HG02840 (cell line): Measurements from ENCODE around the gene AXIN1.
A peak's percentile ranks its signal among the peaks of the same experiment; 100 is the strongest.
"Not testable (repeated sequence)": the region's sequence is repeated elsewhere in the genome, so short reads cannot be mapped to it uniquely, and the experiment has no call there.

ENCODE experiments used
- ATAC-seq: cut with Tn5 transposase; IDR thresholded peaks from one replicate; pipeline ENCODE4 v1.9.1; 2021; ENCODE audit warnings: mild to moderate bottlenecking, moderate library complexity, moderate number of reproducible peaks; ENCODE audit not compliant: unreplicated experiment, low FRiP score

The AXIN1 gene

DNA sequence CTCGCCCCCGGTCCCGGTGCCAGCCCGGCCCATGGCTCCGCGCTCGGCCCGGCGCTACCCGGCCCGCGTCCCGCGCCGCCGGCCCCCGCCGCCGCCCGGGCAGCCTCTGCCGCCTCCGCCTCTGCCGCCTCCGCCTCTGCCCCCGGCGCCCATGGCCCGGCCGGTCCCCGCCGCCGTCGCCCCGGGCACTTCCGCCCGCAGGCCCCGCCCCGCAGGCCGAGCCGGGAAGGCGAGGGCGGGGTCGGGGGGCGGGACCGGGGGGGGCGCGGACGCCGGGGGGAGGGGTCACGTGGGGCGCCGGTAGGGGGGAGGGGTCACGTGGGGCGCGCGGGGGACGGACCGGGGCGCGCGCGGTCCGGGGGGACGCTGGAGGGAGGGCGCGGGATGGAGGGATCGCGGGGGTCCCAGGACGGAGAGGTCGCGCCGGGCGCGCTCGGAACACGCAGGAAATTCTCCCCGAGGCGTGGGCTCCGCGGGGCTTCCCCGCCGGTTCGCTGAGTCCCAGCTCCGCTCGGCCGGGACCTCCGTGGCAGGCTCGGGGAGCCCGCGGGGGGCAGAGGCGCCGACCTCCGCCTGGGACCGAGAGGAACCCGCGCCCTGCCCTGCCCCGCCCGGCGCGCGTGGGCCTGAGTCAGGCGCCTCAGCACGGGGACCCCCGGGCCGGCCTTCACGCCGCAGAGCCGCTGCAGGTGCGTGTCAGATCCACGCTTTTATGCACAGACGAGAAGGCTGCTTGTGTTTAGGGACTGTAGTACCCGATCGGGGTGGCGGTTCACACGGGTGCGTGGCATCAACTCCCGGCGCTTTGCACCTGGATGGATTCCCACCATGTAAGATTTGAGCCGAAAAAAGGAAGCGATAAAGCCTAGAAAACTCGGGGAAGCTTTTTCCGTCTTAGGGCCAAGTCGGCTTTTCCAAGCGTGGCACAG is 29.5 kb upstream of the AXIN1 start, which contains the start of gene PGAP6:
PGAP6 (minus strand) TSS at position 190 of the 929 bp plus-strand sequence; CDS start at position 33, 157 bp downstream.
- ATAC-seq = peak; percentile 52

DNA sequence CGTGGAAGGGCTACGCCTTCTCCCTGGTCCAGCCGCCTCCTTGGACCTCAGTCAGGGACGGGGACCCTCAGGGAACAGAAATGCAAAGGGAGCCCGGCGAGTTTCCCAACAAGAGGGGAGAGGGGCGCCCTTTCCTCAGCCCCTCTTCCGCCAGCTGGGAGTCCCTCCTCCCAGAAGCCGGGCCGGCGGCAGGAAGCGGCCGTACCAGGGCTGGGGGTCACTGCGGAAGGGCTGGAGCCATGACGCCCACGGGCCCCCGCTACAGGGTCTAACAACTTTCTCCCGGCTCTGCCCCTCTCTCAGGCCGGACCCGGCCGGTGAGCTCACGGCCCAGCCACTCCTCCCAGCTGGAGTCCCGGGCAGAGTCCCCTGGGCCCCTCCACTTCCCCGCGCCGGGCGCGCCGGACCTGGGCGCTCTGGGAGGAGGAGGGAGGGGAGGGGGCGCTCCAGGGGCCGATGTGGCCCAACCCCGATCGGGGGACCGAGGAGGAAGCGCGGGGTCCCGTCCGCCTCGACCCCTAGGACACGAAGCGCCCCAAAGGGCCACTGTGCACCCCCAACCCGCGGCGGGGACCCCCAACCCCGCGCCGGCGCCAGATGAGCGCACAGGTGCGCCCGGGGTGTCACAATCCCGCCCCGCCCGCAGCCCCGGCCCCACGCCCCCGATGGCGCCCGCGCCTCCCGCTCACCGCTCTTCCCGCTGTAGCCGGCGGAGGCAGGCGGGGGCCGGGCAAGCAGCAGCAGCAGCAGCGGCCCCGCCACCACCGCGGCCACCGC is 28.7 kb upstream of the AXIN1 start:
- ATAC-seq = peak; percentile 25

- no peak for ATAC-seq
Observed at GRCh38 chr16:380762-381011, 28.2 kb upstream of the AXIN1 start.

- ATAC-seq = no peak
Observed at GRCh38 chr16:379961-380761, 27.6 kb upstream of the AXIN1 start.

GRCh38 chr16:379183-379960 is 26.8 kb upstream of the AXIN1 start:
- no peak for ATAC-seq

- no peak for ATAC-seq
Observed at GRCh38 chr16:378821-379182, 26.3 kb upstream of the AXIN1 start.

GRCh38 chr16:378113-378820 is 25.7 kb upstream of the AXIN1 start:
- ATAC-seq = not testable (repeated sequence)

DNA sequence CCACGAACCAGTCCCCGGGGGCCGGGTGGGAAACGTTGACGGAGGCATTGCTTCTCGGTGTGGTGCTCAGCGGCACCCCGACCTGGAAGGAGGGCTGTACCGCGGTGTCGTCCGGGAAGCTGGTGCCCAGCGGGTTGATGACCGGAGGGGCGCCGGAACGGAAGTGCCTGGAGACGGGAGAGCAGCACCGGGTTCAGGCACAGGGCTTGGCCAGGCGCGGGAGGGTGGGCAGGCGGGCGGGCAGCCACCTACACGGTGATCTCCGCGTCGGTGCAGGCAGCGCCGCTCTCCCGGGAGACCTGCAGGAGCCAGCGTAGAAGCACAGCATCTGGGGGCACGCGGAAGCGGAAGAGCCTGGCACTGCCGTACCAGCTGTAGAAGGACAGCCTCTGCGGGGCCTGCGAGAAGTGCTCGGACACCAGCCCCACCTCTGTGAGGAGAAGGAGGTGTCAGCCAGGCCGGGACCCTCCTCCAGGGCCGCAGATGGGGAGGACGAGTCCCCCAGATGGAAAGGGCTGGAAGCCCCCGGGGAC is 25.0 kb upstream of the AXIN1 start:
- no peak for ATAC-seq

- no peak for ATAC-seq
Observed at GRCh38 chr16:376817-377418, 24.4 kb upstream of the AXIN1 start.

DNA sequence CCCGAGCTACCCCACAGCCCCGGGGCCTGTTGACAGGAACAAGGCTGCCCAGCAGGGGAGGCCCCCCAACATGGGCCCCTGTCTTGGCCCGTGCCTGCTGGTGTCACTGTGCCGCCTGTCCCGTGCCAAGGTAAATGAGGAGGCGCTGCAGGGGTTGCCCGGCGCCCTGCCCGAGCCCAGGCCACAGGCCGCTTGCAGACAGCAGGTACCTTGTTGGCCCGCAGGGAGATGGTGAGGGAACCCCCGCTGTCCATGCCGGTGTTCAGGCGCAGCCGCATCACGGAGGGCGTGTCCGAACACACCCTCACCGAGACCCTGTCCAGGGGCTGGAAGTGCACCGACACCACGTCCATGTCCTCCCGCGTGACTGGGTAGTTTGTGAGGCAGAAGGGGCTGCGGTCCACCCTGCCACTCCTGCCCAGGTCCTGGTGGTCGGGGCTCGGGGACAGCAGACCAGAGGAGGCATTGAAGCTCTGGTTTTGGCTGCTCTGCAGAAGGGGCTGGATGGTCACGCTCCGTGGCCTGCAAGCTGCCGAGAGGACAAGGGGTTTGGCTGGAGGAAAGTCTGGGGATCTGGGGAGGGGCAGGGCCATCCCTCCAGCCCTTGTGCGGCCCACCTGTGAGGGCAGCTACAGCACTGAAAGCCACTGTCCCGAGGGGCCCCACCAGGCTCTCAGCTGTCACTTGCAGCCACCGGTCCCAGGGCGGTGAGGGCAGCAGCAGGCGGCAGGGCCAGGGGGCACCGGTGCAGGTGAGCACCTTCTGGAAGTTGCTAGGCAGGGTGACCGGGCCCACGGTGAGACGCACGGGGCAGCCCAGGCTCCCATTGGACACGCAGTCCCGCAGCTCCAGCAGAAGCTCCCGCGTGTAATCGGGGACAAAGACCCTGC is 23.6 kb upstream of the AXIN1 start:
- ATAC-seq = no peak

DNA sequence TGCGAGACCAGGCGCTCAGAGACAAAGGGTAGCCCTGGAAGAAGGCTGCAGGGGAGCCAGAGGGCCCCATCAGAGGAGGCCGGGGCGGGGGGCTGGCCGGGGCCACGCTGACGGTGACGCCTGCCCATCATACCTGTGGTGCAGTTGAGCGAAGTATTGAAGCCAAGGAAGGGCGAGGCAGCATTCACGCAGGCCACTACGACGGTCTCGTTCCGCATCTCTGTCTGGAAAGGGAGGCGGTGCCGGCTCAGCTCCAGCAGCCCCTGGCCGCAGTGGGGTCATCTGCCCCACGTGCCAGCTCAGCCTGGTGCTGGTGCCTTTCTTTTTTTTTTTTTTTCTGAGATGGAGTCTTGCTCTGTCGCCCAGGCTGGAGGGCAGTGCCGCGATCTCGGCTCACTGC is 22.7 kb upstream of the AXIN1 start:
- no peak for ATAC-seq

GRCh38 chr16:374616-374926 is 22.0 kb upstream of the AXIN1 start:
- no peak for ATAC-seq

DNA sequence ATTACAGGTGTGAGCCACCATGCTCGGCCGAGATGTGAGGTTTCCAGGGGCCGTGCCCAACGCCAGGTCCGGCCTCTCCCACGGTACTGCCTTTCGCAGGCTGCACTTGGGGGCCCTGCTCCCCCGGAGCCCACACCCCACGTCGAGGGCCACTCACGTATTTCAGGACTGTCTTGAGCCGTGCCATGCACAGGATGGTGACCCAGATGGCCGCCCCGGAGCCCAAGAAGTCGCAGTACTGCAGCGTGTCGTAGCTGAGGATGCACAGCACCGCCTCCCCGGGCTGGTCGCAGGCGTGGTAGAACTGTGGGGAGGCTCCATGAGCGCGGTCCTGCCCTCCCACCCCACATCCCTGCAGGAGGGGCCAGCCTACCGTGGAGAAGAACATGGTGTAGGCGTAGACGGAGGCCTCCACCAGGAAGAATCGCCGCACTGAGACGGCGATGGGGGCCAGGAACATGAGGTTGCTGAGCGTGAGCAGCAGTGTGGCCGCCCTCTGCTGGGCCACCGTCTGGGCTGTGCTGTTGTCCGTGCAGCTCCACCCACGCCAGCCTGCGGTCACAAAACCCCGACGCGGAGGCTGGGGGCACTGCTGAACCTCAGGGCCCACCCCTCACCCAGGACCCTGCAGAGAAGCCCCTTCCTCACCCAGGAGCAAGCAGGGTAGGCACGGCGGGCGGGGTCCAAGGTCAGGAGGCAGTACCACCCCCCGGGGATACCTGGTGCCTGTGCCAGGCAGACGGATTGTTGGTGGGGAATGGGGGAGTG is 21.5 kb upstream of the AXIN1 start:
- no peak for ATAC-seq

- ATAC-seq = no peak
Observed at GRCh38 chr16:373020-373598, 20.6 kb upstream of the AXIN1 start.

DNA sequence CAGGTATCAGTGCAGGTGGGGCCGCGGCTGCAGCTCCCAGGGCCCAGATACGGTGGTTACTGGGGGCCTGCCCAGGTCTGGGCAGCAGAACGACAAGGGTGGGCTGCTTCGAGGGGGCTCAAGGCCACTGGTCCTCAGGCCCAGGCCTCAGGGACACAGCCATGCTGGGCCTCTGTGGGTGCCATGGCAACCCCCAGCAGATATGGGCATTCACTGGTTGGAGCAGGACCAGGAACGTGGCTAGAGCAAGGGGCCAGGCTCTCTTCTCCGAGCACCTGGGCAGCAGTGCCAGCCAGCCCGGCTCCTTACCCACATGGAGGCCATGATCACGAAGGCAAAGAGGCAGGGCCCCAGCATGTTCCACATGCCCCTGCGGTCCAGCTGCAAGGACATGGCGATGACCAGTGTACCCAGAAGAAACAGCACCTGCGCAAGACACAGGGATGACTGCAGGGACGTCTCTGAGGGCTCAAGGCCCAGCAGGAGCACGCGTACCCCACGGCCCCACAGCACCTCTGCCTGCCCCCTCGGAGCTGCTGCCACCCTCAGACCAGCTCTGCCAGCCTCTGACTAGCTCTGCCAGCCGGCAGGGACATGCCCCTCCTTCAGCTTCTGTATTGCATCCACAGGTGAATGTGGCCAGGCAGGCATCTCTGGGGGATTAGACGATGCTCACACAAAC is 19.9 kb upstream of the AXIN1 start:
- no peak for ATAC-seq

DNA sequence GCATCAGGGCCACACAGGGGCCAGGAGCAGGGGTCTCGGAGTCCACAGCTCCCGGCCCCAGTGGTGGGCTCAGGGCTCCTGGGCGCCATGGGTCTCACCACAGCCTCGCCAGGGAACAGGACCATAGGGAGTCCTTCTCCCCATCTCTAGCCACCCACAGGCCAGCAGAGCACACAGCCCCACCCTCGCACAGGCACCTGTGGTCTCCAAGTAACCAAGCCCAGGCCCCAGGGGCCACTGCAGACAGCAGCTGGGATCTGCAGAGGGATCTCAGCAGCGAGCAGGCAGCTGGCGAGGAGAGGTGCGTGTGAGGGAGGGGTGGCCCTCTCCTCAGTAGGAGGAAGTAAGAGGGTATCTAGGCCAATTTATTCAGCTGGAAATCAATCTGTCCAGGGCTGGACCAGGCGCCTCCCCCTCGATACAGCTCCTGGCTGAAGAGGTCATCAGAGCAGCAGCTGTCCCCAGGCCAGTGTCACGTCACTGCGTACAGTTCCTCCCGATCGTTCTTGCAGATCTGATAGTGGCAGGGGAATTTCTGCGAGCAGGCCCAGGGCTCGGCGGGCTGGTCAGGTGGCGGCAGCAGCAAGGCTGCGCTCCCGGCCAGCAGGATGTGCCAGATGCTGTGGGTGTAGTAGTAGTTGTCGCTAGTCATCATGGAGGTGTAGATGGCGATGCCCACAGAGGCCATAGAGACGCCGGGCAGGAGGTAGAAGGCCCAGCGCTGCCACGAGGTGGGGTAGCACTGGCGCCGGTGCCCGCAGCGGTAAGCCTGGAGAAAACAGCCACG is 19.2 kb upstream of the AXIN1 start:
- ATAC-seq = no peak
